Gastroesophageal sphincter (tissue), 4 donors: ENCODE data around the gene TOX2. TPM values are rescaled to one million over a fixed set of nuclear protein-coding genes. Genes with fewer than 3 reads are reported as not detected.

Experiments used
- ATAC-seq: fragments of 150-250 bp; one replicate; pipeline ENCODE4 v1.9.1; 2016; ENCODE audit warnings: mild to moderate bottlenecking, moderate library complexity
- H3K27ac ChIP-seq, 4 donors: fragments of 200-600 bp; sonication (generic) in 3 of 4; 1 replicate in 3 of 4; 2 replicates in 1 of 4; pipeline ENCODE4 v1.5.1; 2016 to 2019
- H3K27me3 ChIP-seq: fragments of 200-600 bp; sonication (generic); one replicate; pipeline ENCODE4 v1.5.1; 2019
- H3K36me3 ChIP-seq, 2 donors: fragments of 200-600 bp; sonication (generic); one replicate each; pipeline ENCODE4 v1.5.1; 2019; ENCODE audit warnings: control low read depth in 1 of 2
- H3K4me1 ChIP-seq, 3 donors: fragments of 200-600 bp; sonication (generic); 1 replicate in 2 of 3; 2 replicates in 1 of 3; pipeline ENCODE4 v1.5.1; 2016 to 2019; ENCODE audit warnings: control low read depth in 2 of 3
- H3K4me3 ChIP-seq, 2 donors: fragments of 200-600 bp; sonication (generic); one replicate each; pipeline ENCODE4 v1.5.1; 2019; ENCODE audit warnings: mild to moderate bottlenecking in 1 of 2, moderate library complexity in 1 of 2
- H3K9me3 ChIP-seq, 3 donors: fragments of 200-600 bp; sonication (generic); one replicate each; pipeline ENCODE4 v1.5.1; 2017 to 2019; ENCODE audit warnings: control low read depth in 2 of 3
- EP300 ChIP-seq: sonication (generic); formaldehyde crosslinking; IDR thresholded peaks from one replicate; pipeline ENCODE4 v1.6.1; 2017; ENCODE audit warnings: antibody characterized with exemption, mild to moderate bottlenecking
- POLR2A ChIP-seq, 2 donors: fragments of 450-650 bp; IDR thresholded peaks; one replicate each; pipeline ENCODE4 v1.6.1; 2017; ENCODE audit warnings: antibody characterized with exemption in 2 of 2, mild to moderate bottlenecking in 2 of 2, moderate library complexity in 1 of 2
- POLR2AphosphoS5 ChIP-seq: sonication (generic); formaldehyde crosslinking; IDR thresholded peaks from one replicate; pipeline ENCODE4 v1.6.1; 2017; ENCODE audit warnings: antibody characterized with exemption
- WGBS, 2 donors: methylation state at CpG; one replicate each; pipeline ENCODE4 v1.1.5; 2018; ENCODE audit warnings: low coverage in 1 of 2; 5-methylcytosine and 5-hydroxymethylcytosine counted together
- total RNA-seq, 4 donors: library from RNA; depleted of rRNA; stranded (reverse); fragments of >200 nt; gene quantifications; one replicate each; pipeline ENCODE4 v1.1.0, GENCODE V29; 2016
- TF ChIP-seq, protein P1 (sequence below), 4 experiments: fragments of 200-600 bp in 2 of 4; fragments of 450-650 bp in 2 of 4; sonication (generic) in 1 of 4; IDR thresholded peaks; one replicate each; pipeline ENCODE4 v1.5.1; 2017 to 2019; ENCODE audit warnings: antibody characterized with exemption in 4 of 4, mild to moderate bottlenecking in 2 of 4, moderate library complexity in 2 of 4

TOX2 gene
- total RNA-seq, 4 donors from 2014 or later: 16.4 to 47.8 (median 40.3) TPM

DNA sequence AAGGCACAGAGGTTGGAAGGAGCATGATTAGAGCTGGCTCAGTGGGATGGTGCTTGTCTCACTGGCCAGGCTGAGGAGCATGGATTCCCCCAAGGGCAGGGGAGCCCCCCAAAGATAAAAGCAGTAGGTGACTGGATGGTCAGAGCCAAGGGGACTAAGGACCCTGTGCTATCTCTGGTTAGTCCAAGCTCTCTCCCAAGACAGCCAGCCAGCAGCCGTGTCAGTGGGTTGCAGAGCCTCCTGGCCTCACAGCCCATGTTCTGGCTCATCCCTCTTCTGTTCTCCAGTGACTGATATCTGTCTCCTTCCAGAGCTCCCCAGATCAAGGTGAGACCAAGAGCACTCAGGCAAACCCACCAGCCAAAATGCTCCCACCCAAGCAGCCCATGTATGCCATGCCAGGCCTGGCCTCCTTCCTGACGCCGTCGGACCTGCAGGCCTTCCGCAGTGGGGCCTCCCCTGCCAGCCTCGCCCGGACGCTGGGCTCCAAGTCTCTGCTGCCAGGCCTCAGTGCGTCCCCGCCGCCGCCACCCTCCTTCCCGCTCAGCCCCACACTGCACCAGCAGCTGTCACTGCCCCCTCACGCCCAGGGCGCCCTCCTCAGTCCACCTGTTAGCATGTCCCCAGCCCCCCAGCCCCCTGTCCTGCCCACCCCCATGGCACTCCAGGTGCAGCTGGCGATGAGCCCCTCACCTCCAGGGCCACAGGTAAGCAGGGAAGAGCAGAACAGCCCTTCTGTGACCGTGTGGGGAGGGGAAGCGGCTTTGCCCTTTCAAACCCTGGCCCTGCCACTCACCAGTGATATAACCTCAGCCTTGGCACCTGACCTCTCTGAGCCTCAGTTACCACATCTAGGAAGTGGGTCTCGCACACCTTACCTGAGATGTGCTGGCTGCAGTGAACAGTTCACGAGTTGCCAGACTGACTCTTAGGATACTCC lies 151.0 kb downstream of the TOX2 start:
- Histone ChIP-seq H3K4me3 (no peak overlapping the region), H3K27me3 (no peaks in the 10 kb centered on the region), H3K9me3 (no peaks in the 10 kb centered on the region), H3K4me1 (no peaks in the 10 kb centered on the region), H3K27ac (no peak overlapping the region), H3K36me3 (peaks cover 0 to 58% of the 10 kb centered on the region in 2 donors)
- WGBS, 2 donors: 100% methylated on average over 2 to 4 of the region's 20 CpGs
- no peak for ATAC-seq
- TF ChIP-seq POLR2AphosphoS5 (no peak), POLR2A (IDR thresholded peaks at IDR 0.05) (no peak)

DNA sequence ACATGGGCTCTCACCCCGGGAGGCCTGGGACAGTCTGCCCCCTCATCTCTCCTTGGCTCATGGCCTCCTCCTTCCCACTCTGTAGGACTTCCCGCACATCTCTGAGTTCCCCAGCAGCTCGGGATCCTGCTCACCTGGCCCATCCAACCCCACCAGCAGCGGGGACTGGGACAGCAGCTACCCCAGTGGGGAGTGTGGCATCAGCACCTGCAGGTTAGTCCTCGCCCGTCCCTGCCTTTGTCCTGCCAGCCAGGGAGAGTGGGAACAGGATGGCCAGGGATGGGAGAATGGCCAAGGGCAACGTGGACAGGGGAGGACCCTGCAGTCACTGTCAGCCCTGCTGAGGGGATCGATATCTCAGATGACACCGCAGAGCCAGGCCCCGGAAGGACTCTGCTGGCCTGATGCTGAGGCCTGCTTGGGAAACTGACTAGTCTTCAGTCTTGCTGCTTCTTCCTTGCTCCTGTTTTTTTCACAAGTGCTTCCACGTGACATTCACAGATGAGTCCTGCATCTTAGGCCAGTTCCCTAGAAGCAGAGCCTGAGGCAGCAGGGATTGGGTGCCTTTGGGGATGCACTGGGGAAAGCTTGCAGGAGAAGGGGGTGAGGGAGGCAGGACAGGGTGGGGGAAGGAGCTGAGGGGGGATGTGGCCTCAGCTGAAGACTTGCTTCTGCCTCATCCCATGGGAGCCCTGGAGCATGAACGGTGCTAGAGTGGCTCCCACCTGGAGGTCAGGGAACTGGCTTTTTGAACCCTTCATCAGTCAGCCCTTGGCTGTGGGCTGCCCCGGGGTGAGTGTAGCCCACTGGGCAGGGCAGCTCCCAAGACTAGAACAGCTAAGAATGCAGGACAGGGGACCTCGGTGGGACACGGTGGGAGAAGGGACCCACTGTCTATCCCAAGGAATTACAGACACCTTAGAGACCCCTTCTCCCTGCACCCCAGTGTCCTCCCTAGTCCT lies 152.3 kb downstream of the TOX2 start:
- Histone ChIP-seq H3K36me3 (peaks cover 0 to 58% of the 10 kb centered on the region in 2 donors), H3K27ac (no peak overlapping the region), H3K4me3 (no peak overlapping the region), H3K27me3 (no peaks in the 10 kb centered on the region), H3K4me1 (no peaks in the 10 kb centered on the region), H3K9me3 (no peaks in the 10 kb centered on the region)
- no peak for ATAC-seq
- 82% methylated on average over 2 of the region's 15 CpGs; no CpG with 5 or more reads in 1 of the 2 donors for WGBS, 2 donors
- no peak for TF ChIP-seq EP300
- no peak for TF ChIP-seq POLR2AphosphoS5
- TF ChIP-seq, protein P1, sequence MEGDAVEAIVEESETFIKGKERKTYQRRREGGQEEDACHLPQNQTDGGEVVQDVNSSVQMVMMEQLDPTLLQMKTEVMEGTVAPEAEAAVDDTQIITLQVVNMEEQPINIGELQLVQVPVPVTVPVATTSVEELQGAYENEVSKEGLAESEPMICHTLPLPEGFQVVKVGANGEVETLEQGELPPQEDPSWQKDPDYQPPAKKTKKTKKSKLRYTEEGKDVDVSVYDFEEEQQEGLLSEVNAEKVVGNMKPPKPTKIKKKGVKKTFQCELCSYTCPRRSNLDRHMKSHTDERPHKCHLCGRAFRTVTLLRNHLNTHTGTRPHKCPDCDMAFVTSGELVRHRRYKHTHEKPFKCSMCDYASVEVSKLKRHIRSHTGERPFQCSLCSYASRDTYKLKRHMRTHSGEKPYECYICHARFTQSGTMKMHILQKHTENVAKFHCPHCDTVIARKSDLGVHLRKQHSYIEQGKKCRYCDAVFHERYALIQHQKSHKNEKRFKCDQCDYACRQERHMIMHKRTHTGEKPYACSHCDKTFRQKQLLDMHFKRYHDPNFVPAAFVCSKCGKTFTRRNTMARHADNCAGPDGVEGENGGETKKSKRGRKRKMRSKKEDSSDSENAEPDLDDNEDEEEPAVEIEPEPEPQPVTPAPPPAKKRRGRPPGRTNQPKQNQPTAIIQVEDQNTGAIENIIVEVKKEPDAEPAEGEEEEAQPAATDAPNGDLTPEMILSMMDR (IDR thresholded peaks at IDR 0.05): no peak
- no peak for TF ChIP-seq POLR2A (IDR thresholded peaks at IDR 0.05)

DNA sequence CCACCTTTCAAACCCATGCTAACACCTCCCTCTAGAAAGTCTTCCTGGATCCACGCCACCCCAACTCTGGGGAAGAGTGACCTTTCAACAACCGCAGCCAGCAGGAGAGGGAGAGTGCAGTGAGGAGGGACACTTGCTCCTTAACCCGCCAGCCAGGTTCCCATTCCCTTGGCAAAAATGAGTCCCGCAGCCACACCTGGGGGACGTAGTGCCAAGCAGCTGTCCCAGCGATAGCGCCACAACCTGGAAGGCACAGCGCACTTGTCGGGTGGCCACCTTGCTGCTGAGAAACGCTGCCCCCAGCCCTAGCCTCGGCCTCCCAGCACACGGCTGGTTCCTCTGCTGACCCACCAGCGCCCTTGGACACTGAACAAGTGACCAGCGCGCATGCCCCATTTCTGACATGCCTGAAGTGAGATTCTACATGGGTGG lies 153.0 kb downstream of the TOX2 start:
- peaks cover 0 to 58% of the 10 kb centered on the region in 2 donors for H3K36me3 ChIP-seq
- no peaks in the 10 kb centered on the region for H3K27me3 ChIP-seq
- H3K27ac ChIP-seq: no peak overlapping the region
- H3K4me1 ChIP-seq: no peaks in the 10 kb centered on the region
- H3K9me3 ChIP-seq: no peaks in the 10 kb centered on the region
- TF ChIP-seq POLR2AphosphoS5 (no peak), EP300 (no peak), POLR2A (IDR thresholded peaks at IDR 0.05) (no peak)
- TF ChIP-seq, protein P1 (IDR thresholded peaks at IDR 0.05): no peak
- no peak for ATAC-seq
- H3K4me3 ChIP-seq: no peak overlapping the region
- WGBS, 2 donors: 100% methylated on average over 1 of the region's 15 CpGs; no CpG with 5 or more reads in 1 of the 2 donors

DNA sequence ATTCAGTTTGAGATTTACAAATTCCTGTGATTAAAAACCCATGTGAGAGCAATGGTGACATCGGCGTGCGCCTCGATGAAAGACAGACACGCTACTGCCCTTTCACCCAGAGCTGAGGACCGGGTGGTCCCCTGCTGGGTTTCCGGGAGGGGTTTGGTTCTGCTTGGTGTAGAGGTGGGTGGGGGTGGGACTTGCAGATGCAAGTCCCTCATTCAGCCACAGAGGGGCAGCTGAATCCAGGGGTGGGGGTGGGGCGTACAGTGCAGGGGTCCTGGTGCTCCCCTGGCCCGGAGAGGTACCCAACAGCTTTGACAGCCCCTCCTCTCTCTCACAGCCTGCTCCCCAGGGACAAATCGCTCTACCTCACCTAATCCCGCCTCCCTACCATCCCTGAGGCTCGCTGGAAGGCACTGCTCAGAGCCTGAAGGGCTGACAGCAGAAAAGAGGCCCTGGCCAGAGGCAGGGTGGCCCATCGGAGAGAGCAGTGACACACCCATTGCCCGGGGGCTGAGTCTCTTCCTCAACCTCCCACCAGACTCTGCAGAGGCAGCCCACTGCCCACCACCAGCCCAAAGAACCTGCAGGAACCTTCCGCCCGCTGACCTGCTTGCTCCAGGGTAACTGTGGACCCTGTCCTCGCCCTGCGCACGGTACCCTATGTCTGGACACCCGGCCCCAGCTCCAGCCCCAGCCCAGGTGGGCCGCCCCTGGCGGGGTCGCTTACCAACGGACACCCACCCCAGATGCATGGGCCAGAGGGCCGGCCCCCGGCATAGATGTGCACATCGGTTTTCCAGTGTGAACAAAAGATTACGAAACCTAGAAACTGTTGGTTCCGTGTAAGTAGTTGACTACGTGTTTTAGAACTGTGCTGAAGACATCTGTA lies 153.9 kb downstream of the TOX2 start:
- 70 to 82% methylated on average over 8 to 12 of the region's 30 CpGs for WGBS, 2 donors
- H3K4me1 ChIP-seq: no peaks in the 10 kb centered on the region

More for the DNA sequence above, 153.9 kb downstream of the TOX2 start:
- H3K36me3 ChIP-seq: peaks cover 0 to 58% of the 10 kb centered on the region in 2 donors
- H3K27me3 ChIP-seq: no peaks in the 10 kb centered on the region
- no peaks in the 10 kb centered on the region for H3K9me3 ChIP-seq
- ATAC-seq: no peak
- no peak overlapping the region for H3K4me3 ChIP-seq
- no peak overlapping the region for H3K27ac ChIP-seq
- TF ChIP-seq POLR2A (IDR thresholded peaks at IDR 0.05) (no peak), POLR2AphosphoS5 (no peak), EP300 (no peak)
- TF ChIP-seq, protein P1 (IDR thresholded peaks at IDR 0.05): no peak
